ENCODE measurements around the gene PDZD2. TPM values are rescaled to one million over a fixed set of nuclear protein-coding genes. Genes with fewer than 3 reads are reported as not detected.

Gene PDZD2
- total RNA-seq, 1 experiment from 2014 or later, result 2.2 TPM

DNA sequence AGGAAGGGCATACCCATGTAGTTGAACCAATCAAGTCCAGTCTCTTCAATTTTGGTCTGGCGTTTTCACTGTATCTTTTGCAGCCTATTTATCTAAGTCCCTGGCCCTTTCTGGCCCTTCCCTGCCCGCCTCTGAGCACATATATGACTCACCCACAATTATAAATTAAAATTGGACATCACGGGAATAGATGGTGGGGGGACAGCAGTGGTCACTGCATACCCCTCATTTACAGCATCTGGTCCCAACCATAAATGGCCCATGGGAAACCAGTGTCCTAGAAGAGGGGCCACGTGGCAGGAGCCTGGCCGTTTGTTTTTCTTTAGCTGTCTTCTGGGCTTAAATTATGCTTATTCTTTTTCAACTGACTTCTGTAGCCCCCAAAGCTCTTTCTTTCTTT lies 69.2 kb downstream of the PDZD2 start:
- TF ChIP-seq EZH2 (IDR thresholded peaks at IDR 0.05; ENCODE audit: borderline replicate concordance, low read depth, low read length, poor library complexity, severe bottlenecking) (no peak), CTCF (conservative IDR thresholded peaks at IDR 0.05; ENCODE audit: low read depth, low read length) (no peak)
- Histone ChIP-seq H3K27ac (ENCODE audit: low read depth, low read length, poor library complexity, severe bottlenecking) (no peak overlapping the region), H3K4me1 (ENCODE audit: insufficient read depth, low read length, poor library complexity, severe bottlenecking) (no peaks in the 10 kb centered on the region), H3K27me3 (replicated peaks; ENCODE audit: insufficient read depth, low read depth, low read length, poor library complexity) (no peaks in the 10 kb centered on the region), H3K9me3 (ENCODE audit: low read depth, low read length, poor library complexity, severe bottlenecking) (no peaks in the 10 kb centered on the region), H3K36me3 (ENCODE audit: insufficient read depth, low read length, poor library complexity, severe bottlenecking) (no peaks in the 10 kb centered on the region), H3K4me3 (ENCODE audit: low read depth, low read length, poor library complexity, severe bottlenecking) (no peak overlapping the region)
- ChIA-PET POLR2A (ENCODE audit: low non-redundant PET) (no interaction called here), CTCF (interaction anchor here (0.6 kb wide), 1 partner anchor 137 kb away, joined by 4 read pairs; no protein-coding TSS in a partner anchor)
- BruUV-seq (replicated peaks), result no TSS peak
- DNase-seq (ENCODE audit: low spot score), result no peak
- intact Hi-C loops (cut with micrococcal nuclease; ENCODE audit: unreplicated experiment), result no loop called here

DNA sequence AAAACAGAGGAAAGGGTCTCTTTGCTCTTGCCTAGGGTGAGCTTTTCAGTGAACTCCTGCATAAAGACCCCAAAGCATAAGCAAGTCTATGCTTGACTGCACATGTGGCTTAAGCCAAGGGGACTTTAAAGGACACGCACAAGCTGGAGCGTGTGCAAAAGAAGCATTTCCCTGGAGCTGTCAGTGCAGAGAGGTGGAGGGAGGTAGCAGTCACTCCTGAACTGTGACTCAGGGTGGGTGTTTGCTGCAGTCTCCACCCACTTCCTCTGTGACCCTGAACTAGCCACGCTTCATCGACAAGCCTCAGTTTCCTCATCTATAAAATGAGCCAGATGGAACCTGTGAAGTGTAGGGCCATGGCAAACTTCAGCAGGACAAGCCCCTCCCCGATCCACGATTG lies 72.4 kb downstream of the PDZD2 start:
- Histone ChIP-seq H3K36me3 (ENCODE audit: insufficient read depth, low read length, poor library complexity, severe bottlenecking) (no peaks in the 10 kb centered on the region), H3K9me3 (ENCODE audit: low read depth, low read length, poor library complexity, severe bottlenecking) (no peaks in the 10 kb centered on the region), H3K4me1 (ENCODE audit: insufficient read depth, low read length, poor library complexity, severe bottlenecking) (no peaks in the 10 kb centered on the region), H3K27me3 (replicated peaks; ENCODE audit: insufficient read depth, low read depth, low read length, poor library complexity) (no peaks in the 10 kb centered on the region), H3K4me3 (ENCODE audit: low read depth, low read length, poor library complexity, severe bottlenecking) (no peak overlapping the region), H3K27ac (ENCODE audit: low read depth, low read length, poor library complexity, severe bottlenecking) (no peak overlapping the region)
- intact Hi-C loops (cut with micrococcal nuclease; ENCODE audit: unreplicated experiment), result no loop called here
- no peak for TF ChIP-seq CTCF (conservative IDR thresholded peaks at IDR 0.05; ENCODE audit: low read depth, low read length)
- BruUV-seq (replicated peaks), result no TSS peak
- ChIA-PET POLR2A (ENCODE audit: low non-redundant PET) (no interaction called here), CTCF (no interaction called here)
- DNase-seq (ENCODE audit: low spot score), result no peak

DNA sequence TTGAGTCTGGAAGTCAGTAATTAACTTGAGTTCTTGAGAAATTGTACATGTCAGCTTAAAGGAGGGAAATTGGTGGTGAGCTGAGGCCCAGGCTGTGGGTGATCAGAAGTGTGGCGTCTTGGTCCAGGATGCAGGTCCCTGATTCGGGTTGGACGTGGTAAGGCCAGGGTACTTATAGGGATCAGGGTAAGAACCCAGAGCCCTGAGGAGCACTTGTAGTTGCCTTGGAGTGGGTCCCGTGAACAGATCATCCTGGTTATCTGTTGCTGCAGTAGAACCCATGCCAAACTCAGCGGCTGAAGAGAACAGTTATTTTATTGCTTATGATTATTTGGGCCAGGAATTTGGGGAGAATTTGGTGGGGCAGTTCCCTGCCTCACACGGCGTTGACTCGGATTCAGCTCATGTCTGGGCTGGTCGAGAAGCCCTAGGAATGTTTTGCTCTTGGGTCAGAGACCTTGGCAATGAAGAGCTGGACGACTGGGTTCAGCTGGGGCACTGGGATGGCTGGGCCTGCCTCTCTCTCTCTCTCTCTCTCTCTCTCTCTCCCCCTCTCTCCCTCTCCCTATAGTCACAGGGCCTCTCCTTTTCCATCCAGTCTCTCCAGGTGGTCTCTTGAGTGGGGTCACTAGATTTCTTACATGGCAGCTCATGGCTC lies 73.1 kb downstream of the PDZD2 start:
- intact Hi-C loops (cut with micrococcal nuclease; ENCODE audit: unreplicated experiment), result no loop called here
- Histone ChIP-seq H3K27me3 (replicated peaks; ENCODE audit: insufficient read depth, low read depth, low read length, poor library complexity) (no peaks in the 10 kb centered on the region), H3K27ac (ENCODE audit: low read depth, low read length, poor library complexity, severe bottlenecking) (no peak overlapping the region), H3K9me3 (ENCODE audit: low read depth, low read length, poor library complexity, severe bottlenecking) (no peaks in the 10 kb centered on the region), H3K4me1 (ENCODE audit: insufficient read depth, low read length, poor library complexity, severe bottlenecking) (no peaks in the 10 kb centered on the region), H3K36me3 (ENCODE audit: insufficient read depth, low read length, poor library complexity, severe bottlenecking) (no peaks in the 10 kb centered on the region), H3K4me3 (ENCODE audit: low read depth, low read length, poor library complexity, severe bottlenecking) (no peak overlapping the region)
- ChIA-PET CTCF (no interaction called here), POLR2A (ENCODE audit: low non-redundant PET) (no interaction called here)
- BruUV-seq (replicated peaks), result no TSS peak
- no peak for DNase-seq (ENCODE audit: low spot score)
- TF ChIP-seq EZH2 (IDR thresholded peaks at IDR 0.05; ENCODE audit: borderline replicate concordance, low read depth, low read length, poor library complexity, severe bottlenecking) (no peak), CTCF (conservative IDR thresholded peaks at IDR 0.05; ENCODE audit: low read depth, low read length) (no peak)
